Gastrocnemius medialis (tissue), 4 donors: ENCODE data around the gene SH3BP1.

Source experiments
- POLR2A ChIP-seq, 2 donors: fragments of 450-650 bp; IDR thresholded peaks; one replicate each; pipeline ENCODE4 v1.6.1; 2017; ENCODE audit warnings: antibody characterized with exemption in 2 of 2, mild to moderate bottlenecking in 2 of 2, moderate library complexity in 2 of 2
- TF ChIP-seq, protein P1 (sequence below), 5 experiments: fragments of 450-650 bp in 3 of 5; fragments of 200-600 bp in 2 of 5; sonication (generic) in 2 of 5; IDR thresholded peaks in 4 of 5; conservative IDR thresholded peaks in 1 of 5; 1 replicate in 4 of 5; 2 replicates in 1 of 5; pipeline ENCODE4 v1.5.1; 2016 to 2019; ENCODE audit warnings: antibody characterized with exemption in 5 of 5, mild to moderate bottlenecking in 3 of 5, moderate library complexity in 3 of 5

DNA sequence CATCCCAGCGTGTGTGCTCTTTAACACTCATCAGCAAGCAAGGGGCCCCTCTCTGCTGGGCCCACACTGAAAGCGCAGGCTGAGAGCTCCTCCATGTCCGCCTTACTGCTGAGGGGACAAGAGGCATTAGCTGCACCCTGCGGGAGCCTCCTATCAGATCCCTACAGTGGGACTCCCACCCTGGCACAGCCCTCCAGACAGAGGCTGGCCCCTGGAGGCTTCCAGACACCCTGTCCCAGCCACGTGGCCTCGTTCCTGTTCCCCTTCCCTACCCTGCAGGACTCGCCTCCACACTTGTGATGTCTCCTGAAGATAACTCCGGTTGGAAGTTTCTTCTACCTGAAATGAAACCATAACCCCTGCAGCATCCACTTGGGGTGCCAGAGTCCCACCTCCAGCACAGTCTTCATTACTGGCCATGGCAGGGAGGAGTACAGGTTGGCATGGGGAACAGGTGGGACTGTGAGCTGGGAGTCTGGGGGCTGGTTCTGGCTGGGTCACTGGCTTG, 5.0 kb upstream of the SH3BP1 start:
- TF ChIP-seq, protein P1, sequence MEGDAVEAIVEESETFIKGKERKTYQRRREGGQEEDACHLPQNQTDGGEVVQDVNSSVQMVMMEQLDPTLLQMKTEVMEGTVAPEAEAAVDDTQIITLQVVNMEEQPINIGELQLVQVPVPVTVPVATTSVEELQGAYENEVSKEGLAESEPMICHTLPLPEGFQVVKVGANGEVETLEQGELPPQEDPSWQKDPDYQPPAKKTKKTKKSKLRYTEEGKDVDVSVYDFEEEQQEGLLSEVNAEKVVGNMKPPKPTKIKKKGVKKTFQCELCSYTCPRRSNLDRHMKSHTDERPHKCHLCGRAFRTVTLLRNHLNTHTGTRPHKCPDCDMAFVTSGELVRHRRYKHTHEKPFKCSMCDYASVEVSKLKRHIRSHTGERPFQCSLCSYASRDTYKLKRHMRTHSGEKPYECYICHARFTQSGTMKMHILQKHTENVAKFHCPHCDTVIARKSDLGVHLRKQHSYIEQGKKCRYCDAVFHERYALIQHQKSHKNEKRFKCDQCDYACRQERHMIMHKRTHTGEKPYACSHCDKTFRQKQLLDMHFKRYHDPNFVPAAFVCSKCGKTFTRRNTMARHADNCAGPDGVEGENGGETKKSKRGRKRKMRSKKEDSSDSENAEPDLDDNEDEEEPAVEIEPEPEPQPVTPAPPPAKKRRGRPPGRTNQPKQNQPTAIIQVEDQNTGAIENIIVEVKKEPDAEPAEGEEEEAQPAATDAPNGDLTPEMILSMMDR (IDR thresholded peaks at IDR 0.05 in 4 of 5, conservative IDR thresholded peaks at IDR 0.05 in 1 of 5), result no peak
- no peak for TF ChIP-seq POLR2A (IDR thresholded peaks at IDR 0.05)
